ENCODE results near the gene GP1BB.

GRCh38 chr22:19722178-19722981 is 959 bp upstream of the GP1BB start:
- TF ChIP-seq, protein P1, sequence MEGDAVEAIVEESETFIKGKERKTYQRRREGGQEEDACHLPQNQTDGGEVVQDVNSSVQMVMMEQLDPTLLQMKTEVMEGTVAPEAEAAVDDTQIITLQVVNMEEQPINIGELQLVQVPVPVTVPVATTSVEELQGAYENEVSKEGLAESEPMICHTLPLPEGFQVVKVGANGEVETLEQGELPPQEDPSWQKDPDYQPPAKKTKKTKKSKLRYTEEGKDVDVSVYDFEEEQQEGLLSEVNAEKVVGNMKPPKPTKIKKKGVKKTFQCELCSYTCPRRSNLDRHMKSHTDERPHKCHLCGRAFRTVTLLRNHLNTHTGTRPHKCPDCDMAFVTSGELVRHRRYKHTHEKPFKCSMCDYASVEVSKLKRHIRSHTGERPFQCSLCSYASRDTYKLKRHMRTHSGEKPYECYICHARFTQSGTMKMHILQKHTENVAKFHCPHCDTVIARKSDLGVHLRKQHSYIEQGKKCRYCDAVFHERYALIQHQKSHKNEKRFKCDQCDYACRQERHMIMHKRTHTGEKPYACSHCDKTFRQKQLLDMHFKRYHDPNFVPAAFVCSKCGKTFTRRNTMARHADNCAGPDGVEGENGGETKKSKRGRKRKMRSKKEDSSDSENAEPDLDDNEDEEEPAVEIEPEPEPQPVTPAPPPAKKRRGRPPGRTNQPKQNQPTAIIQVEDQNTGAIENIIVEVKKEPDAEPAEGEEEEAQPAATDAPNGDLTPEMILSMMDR (IDR thresholded peaks at IDR 0.05; ENCODE audit: low read depth, low read length): no peak
- no peak for TF ChIP-seq EZH2phosphoT487 (IDR thresholded peaks at IDR 0.05; ENCODE audit: low read depth)

All from OCI-LY3 (cell line).